Right forelimb (tissue), 1 donor: ENCODE data around the gene CCDC148.
A peak's percentile ranks its signal among the peaks of the same experiment; 100 is the strongest.
"Not testable (repeated sequence)": the region's sequence is repeated elsewhere in the genome, so short reads cannot be mapped to it uniquely, and the experiment has no call there.

Experiments
- DNase-seq: peaks from one replicate; pipeline ENCODE4 v3.0.0-alpha.2; 2018

CCDC148 gene

GRCh38 chr2:158481116-158481515 lies 24.6 kb upstream of the CCDC148 start:
- DNase-seq, result no peak

DNA sequence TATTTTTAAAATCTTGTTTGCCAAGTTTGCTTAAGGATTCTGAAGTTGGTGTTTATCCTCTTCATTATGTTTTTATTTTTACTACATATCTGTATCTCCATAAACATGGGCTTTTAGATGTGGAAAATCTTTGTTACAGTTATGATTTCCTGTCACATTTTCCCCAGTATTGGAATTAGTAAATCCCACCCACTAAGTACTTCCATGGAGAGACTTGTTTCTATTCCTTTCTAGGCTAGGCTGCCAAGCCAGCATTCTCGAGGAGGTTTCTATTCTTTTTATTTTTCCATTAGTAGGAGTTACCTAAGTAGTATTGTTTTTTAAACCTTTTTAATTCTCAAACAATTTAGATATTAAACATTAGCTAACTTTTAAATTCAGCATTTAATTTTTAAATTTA lies 22.3 kb upstream of the CCDC148 start:
- DNase-seq, result no peak

- no peak for DNase-seq
Measured at GRCh38 chr2:158478237-158478636, 21.7 kb upstream of the CCDC148 start.

- DNase-seq, result no peak
Measured at GRCh38 chr2:158477202-158477601, 20.6 kb upstream of the CCDC148 start.

DNA sequence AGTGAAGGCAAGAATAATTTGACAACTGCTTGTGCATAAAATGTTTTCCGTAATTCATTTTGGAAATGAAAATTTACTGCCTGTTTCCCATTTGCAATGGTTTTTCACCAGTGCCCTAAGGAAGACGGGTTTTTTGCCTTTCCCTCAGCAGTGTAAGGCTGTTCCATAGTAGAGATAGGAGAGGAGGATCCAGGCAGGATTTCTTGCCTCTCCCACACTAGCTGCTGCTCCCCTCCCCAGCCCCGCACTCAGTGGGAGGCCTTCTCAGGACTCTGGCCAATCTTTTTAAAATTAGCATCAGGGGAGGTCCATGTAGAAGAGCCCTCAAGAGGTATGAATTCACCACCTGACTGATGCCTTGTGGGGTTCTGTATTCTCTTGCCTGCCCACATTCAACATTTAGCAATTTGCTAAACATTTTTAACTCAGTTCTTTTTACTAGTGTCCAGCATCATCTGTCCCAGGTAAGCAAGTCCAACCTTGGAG lies 18.0 kb upstream of the CCDC148 start:
- not testable (repeated sequence) for DNase-seq

- DNase-seq, result no peak
Measured at GRCh38 chr2:158473719-158474392, 17.3 kb upstream of the CCDC148 start.

DNA sequence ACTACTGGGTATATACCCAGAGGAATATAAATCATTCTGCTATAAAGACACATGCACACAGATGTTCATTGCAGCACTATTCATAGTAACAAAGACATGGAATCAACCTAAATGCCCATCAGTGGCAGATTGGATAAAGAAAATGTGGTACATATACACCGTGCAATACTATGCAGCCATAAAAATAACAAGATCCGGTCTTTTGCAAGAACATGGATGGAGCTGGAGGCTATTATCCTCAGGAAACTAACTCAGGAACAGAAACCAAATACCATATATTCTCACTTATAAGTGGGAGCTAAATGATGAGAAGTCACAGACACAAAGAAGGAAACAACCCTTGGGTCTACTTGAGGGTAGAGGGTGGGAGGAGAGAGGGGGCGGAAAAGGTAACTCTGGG lies 16.7 kb upstream of the CCDC148 start:
- DNase-seq, result not testable (repeated sequence)

DNA sequence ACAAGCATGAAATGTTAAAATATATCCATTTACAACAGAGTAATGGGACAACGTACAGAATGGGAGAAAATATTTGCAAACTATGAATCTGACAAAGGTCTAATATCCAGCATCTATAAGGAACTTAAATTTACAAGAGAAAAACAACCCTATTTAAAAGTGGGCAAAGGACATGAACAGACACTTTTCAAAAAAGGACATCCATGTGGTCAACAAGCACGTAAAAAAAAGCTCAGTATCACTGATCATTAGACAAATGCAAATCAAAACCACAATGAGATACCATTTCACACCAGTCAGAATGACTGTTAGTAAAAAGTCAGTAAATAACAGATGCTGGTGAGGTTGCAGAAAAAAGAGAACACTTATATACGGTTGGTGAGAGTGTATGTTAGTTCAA lies 16.3 kb upstream of the CCDC148 start:
- not testable (repeated sequence) for DNase-seq

DNA sequence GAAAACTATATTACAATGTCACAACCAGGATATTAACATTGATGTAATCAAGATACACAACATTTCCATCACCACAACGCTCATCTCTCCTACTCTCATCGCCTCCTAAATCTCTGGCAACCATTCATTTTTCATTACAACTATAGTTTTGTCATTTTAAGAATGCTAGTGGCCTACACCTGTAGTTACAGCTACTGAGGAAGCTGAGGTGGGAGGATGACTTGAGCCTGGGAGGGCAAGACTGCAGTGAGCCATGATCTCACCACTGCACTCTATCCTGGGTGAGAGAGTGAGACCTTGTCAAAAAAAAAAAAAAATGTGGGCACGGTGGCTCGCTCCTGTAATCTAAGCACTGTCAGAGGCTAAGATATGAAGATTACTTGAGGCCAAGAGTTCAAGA lies 10.7 kb upstream of the CCDC148 start:
- DNase-seq, result no peak

DNA sequence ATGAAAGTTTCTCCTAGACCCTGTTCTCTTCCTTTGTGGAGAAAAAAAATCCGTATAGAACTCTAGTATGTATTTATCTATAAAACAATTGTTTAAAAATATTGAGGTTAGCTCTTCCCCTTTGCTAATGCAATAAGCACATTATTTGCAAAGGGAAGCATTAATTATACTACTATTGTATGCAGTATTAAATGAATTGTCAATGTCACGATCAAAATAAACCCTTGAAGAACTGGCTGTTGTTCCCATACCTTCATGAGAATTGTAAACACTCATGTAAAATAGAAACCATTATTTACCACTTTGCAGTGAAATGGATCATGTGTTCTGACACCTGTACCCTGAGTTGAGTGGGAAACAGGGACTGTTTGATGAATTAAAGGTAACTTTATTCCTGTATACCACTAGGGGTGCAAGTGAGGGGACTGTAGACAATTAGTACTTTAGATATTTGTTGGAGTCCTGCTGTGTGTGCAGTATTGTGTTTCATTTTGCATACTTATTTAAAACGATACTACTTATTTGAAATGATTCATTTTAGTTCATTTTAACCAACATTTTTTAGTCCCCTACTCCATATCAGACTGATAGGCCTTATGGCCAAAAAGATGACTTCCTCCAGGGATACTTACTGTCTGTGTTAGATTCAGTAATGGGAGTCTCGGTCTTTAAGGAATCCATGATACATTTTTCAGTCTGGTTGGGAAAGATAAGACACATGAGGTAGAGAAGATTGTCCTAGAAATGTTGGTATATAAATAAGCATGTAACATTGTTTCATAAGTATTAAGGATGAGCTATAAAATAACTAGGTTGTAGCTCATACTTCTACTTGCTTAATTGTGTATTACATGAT lies 8.1 kb upstream of the CCDC148 start:
- DNase-seq, result no peak

DNA sequence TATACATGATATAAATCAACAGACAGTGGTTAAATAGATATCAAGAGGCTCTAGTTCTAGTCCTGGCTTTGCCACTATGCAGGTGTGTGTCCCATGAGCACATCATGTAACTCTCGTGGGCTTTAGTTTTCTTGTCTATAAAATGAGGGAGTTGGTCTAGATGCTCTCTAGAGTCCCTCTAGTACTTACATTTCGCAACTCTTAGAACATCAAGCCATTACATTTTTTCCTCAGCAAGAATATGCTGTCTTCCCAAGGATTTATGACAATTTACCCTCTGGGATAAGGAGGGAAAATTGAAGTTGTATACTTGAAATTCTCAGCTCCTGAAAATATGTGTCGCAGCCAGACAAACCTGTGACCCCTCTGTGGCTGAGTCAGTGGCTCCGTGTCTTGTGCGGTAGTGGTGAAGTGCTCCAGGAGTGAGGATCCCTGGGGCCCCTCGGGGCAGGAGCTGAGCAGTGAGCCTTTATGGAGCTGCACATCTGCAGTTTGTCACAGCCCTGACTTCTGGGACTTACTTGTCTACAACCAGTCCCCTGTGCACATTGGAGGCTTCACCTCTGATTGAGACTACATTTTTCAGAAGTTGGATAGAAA lies 7.0 kb upstream of the CCDC148 start:
- no peak for DNase-seq

GRCh38 chr2:158460632-158461297 lies 4.2 kb upstream of the CCDC148 start:
- no peak for DNase-seq

DNA sequence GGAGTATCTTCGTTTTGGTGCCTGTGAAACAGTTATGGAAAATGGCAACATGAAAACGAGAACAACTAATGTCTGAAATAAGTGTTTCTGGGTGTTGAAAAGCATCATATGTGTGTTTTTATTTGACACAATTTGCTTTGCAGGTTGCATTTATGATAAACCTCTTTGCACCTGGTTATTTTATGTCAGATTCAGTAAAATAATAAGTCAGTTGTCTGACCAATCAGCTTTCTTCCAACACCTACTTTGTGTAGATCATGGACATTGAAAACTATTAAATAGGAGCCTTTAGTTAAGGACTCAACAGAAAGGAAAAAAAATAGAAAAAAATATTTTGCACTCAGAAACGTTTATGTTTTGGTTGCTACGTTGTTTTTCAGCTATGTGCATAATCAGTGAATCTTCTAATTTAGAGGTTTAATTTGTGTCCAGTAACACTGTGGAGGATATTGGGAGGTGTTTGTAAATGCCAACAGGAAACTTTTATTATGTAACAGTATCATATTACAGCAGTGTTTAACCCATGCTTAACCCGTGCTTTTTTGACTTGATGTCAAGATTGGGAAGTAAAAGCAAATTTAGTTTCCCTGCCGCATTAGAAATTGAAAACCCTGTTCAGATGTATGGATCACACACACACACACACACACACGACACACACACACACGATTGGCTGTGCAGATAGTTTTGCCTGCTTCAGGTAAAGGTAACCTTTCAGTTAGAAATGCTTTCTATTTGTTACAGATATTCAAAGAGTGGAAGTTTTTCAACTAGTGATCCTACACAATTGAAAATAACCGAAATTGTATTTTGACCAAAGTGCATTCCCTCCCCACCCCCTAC lies 2.8 kb upstream of the CCDC148 start:
- no peak for DNase-seq

DNA sequence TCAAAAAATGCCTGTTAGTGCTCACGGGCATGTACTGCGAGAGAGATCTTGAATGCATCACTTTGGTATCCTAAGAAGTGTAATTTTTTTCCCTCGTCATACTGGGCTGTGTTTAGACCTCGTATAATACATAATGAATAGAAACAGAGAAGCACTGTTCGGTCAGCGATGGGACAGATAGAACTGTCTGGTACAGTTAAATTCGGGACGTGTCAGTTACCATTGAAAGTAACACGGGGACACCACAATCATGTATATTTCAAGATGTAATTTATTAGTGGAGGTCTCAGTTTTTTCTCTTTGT lies 2.0 kb upstream of the CCDC148 start:
- DNase-seq, result no peak

GRCh38 chr2:158457826-158458616 lies 1.5 kb upstream of the CCDC148 start:
- DNase-seq, result no peak

DNA sequence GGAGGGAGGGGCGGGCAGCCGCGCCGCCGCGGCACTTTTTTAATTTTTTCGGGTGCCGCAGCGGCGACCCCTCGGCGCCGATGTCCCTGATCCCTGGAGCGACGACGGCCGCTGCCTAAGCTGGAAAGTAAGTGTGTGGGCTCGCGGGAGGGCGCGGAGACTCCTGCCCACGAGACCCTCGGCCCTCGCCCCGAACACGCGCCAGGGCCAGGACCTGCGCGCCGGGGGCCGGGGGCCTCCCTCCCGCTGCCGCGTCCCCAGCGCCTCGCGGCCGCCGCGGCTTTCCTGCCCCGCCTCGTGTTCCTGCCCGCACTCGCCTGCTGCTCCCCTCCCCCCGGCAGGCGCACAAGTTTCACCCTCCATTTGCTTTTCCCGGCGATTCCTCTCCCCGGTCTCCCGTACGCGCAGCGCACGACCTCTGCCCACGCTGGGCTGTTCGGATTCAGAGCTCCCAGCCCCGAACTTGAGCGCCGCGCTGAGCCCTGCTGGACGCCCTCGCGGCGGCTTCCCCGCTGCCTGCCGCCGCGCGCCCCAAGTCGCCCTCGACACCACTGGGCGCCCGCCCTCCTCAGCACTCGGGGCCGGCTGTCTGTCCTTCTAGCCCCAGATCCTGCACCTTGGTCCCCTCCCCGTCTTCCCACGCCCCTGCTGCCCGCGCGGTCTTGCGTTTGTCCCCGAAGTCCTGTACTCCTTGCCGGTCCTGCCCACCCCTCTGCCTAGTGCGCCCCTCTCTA lies 706 bp upstream of the CCDC148 start:
- DNase-seq, result peak; percentile 82

DNA sequence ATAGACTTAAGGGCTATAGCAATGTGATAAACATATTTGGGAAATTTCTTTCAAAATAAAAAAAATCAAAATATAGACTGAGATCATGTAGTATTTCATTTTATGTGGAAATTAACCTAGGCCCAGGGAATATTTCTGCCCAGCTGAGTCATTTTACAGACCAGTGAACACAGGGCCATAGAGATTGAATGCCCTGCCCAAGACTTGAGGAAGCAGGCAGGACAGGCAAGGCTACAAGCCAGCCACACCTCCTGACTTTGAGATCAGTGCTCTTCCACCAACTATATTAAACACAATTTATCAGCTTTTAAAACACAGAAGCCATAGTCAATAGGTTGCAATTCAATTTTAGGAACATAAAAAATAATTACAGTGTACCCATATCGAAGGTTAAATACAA lies 12.9 kb downstream of the CCDC148 start:
- no peak for DNase-seq

- DNase-seq, result not testable (repeated sequence)
Measured at GRCh38 chr2:158439062-158439461, 17.5 kb downstream of the CCDC148 start.

DNA sequence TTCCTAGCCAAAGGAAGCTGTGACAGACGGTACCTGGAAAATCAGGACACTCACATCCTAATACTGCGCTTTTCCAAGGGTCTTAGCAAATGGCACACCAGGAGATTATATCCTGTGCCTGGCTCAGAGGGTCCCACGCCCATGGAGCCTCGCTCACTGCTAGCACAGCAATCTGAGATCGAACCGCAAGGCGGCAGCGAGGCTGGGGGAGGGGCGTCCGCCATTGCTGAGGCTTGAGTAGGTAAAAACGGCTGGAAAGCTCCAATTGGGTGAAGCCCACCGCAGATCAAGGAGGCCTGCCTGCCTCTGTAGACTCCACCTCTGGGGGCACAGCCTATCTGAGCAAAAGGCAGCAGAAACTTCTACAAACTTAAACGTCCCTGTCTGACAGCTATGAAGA lies 22.8 kb downstream of the CCDC148 start:
- DNase-seq, result not testable (repeated sequence)

DNA sequence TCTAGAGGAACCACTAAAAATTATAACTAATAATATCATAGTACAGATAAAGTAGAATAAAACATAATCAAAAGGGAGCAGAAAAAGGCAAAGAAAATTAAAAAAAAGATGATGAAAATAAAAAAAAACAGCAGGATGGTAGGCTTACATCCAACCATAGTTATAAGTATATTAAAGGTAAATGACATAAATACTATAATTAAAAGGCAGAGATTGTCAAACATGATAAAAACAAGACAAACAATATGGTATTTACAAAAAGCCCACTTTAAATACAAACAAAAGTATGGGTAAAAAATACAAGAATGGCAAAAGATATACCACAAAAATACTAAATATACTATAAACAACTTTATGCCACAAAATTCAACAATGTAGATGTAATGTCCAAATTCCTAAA lies 24.4 kb downstream of the CCDC148 start:
- DNase-seq, result no peak

GRCh38 chr2:158414538-158414937 lies 42.0 kb downstream of the CCDC148 start:
- DNase-seq, result no peak
